ENCODE measurements around the gene PXDN.

Gene PXDN

GRCh38 chr2:1790473-1790872 is 46.2 kb upstream of the PXDN start:
- H3K4me1 ChIP-seq (ENCODE audit: control insufficient read depth, low read length): no peaks in the 10 kb centered on the region
- H3K36me3 ChIP-seq (ENCODE audit: control insufficient read depth, low read length): no peaks in the 10 kb centered on the region
- no peak overlapping the region for H3K4me3 ChIP-seq (ENCODE audit: low read length)
- TF ChIP-seq CTCF (IDR thresholded peaks at IDR 0.05; ENCODE audit: low read depth, low read length, poor library complexity, severe bottlenecking): no peak
- no peak for TF ChIP-seq EZH2phosphoT487 (IDR thresholded peaks at IDR 0.05; ENCODE audit: borderline replicate concordance, low read length)
- no peak overlapping the region for H3K4me2 ChIP-seq (ENCODE audit: low read length)
- no peaks in the 10 kb centered on the region for H3K9me3 ChIP-seq (ENCODE audit: control insufficient read depth, insufficient read depth, low read length)
- no peaks in the 10 kb centered on the region for H4K20me1 ChIP-seq (ENCODE audit: control insufficient read depth, insufficient read depth, low read depth, low read length)
- H3K9me2 ChIP-seq (replicated peaks; ENCODE audit: control insufficient read depth, low read length): no peaks in the 10 kb centered on the region
- no peaks in the 10 kb centered on the region for H3F3A ChIP-seq (ENCODE audit: control insufficient read depth, insufficient read depth)
- H3K27me3 ChIP-seq (ENCODE audit: control insufficient read depth, low read length): no peaks in the 10 kb centered on the region
- no peak overlapping the region for H3K27ac ChIP-seq (ENCODE audit: low read depth, low read length)
- no peaks in the 10 kb centered on the region for H3K79me2 ChIP-seq (ENCODE audit: control insufficient read depth, low read length)

GRCh38 chr2:1789610-1790009 is 45.3 kb upstream of the PXDN start:
- no peak overlapping the region for H3K4me3 ChIP-seq (ENCODE audit: low read length)
- no peak overlapping the region for H3K27ac ChIP-seq (ENCODE audit: low read depth, low read length)
- no peaks in the 10 kb centered on the region for H3K9me2 ChIP-seq (replicated peaks; ENCODE audit: control insufficient read depth, low read length)
- no peak overlapping the region for H3K4me2 ChIP-seq (ENCODE audit: low read length)
- no peaks in the 10 kb centered on the region for H3K36me3 ChIP-seq (ENCODE audit: control insufficient read depth, low read length)
- no peak for TF ChIP-seq CTCF (IDR thresholded peaks at IDR 0.05; ENCODE audit: low read depth, low read length, poor library complexity, severe bottlenecking)
- no peak for TF ChIP-seq EZH2phosphoT487 (IDR thresholded peaks at IDR 0.05; ENCODE audit: borderline replicate concordance, low read length)
- no peaks in the 10 kb centered on the region for H3K27me3 ChIP-seq (ENCODE audit: control insufficient read depth, low read length)
- H3K79me2 ChIP-seq (ENCODE audit: control insufficient read depth, low read length): no peaks in the 10 kb centered on the region
- H3K9me3 ChIP-seq (ENCODE audit: control insufficient read depth, insufficient read depth, low read length): no peaks in the 10 kb centered on the region
- H4K20me1 ChIP-seq (ENCODE audit: control insufficient read depth, insufficient read depth, low read depth, low read length): no peaks in the 10 kb centered on the region
- no peaks in the 10 kb centered on the region for H3F3A ChIP-seq (ENCODE audit: control insufficient read depth, insufficient read depth)
- no peaks in the 10 kb centered on the region for H3K4me1 ChIP-seq (ENCODE audit: control insufficient read depth, low read length)

- Histone ChIP-seq H3K79me2 (ENCODE audit: control insufficient read depth, low read length) (no peaks in the 10 kb centered on the region), H3K27ac (ENCODE audit: low read depth, low read length) (no peak overlapping the region), H3K4me1 (ENCODE audit: control insufficient read depth, low read length) (no peaks in the 10 kb centered on the region), H3K9me3 (ENCODE audit: control insufficient read depth, insufficient read depth, low read length) (no peaks in the 10 kb centered on the region), H3K27me3 (ENCODE audit: control insufficient read depth, low read length) (no peaks in the 10 kb centered on the region), H3K36me3 (ENCODE audit: control insufficient read depth, low read length) (no peaks in the 10 kb centered on the region), H3K9me2 (replicated peaks; ENCODE audit: control insufficient read depth, low read length) (no peaks in the 10 kb centered on the region), H4K20me1 (ENCODE audit: control insufficient read depth, insufficient read depth, low read depth, low read length) (no peaks in the 10 kb centered on the region), H3K4me3 (ENCODE audit: low read length) (no peak overlapping the region), H3K4me2 (ENCODE audit: low read length) (no peak overlapping the region), H3F3A (ENCODE audit: control insufficient read depth, insufficient read depth) (no peaks in the 10 kb centered on the region)
- TF ChIP-seq CTCF (IDR thresholded peaks at IDR 0.05; ENCODE audit: low read depth, low read length, poor library complexity, severe bottlenecking): no peak
- TF ChIP-seq EZH2phosphoT487 (IDR thresholded peaks at IDR 0.05; ENCODE audit: borderline replicate concordance, low read length): no peak
Observed at GRCh38 chr2:1788478-1788959, 44.2 kb upstream of the PXDN start.

Measured in DOHH2 (cell line).